ENCODE results near the gene PRPF19. TPM values are rescaled to one million over a fixed set of nuclear protein-coding genes. Genes with fewer than 3 reads are reported as not detected.

PRPF19 gene
- total RNA-seq, 2 experiments from 2014 or later = 120 to 153 TPM

- no peak for TF ChIP-seq EZH2phosphoT487 (IDR thresholded peaks at IDR 0.05; ENCODE audit: borderline replicate concordance, low read depth, low read length)
- TF ChIP-seq CTCF (conservative IDR thresholded peaks at IDR 0.05; ENCODE audit: low read length) = no peak
- intact Hi-C loops (cut with micrococcal nuclease; ENCODE audit: unreplicated experiment) = no loop called here
- Histone ChIP-seq H3K4me1 (ENCODE audit: insufficient read depth, low read length, poor library complexity, severe bottlenecking) (no peaks in the 10 kb centered on the region), H3K4me2 (ENCODE audit: low read length) (no peak overlapping the region), H2AFZ (ENCODE audit: low read length) (no peak overlapping the region), H3K9me2 (ENCODE audit: insufficient read depth, low read length) (no peaks in the 10 kb centered on the region), H3K4me3 (ENCODE audit: low read depth, low read length, poor library complexity, severe bottlenecking) (no peak overlapping the region), H4K20me1 (ENCODE audit: insufficient read depth, low read length) (no peaks in the 10 kb centered on the region), H3K27ac (ENCODE audit: low read depth, low read length, poor library complexity, severe bottlenecking) (no peak overlapping the region), H3K36me3 (ENCODE audit: insufficient read depth, low read length) (no peaks in the 10 kb centered on the region), H3K79me2 (ENCODE audit: insufficient read depth, low read depth, low read length) (no peaks in the 10 kb centered on the region), H3K9me3 (ENCODE audit: low read length) (no peaks in the 10 kb centered on the region)
- no TSS peak for BruUV-seq (replicated peaks)
- no peak for DNase-seq (ENCODE audit: low spot score)
- ChIA-PET POLR2A (interaction anchor here (1.1 kb wide), 1 partner anchor 11 kb away, joined by 3 read pairs; no protein-coding TSS in a partner anchor), CTCF (ENCODE audit: unreplicated experiment) (interaction anchor here (0.6 kb wide), 1 partner anchor 42 kb away, joined by 3 read pairs; no protein-coding TSS in a partner anchor)
Observed at GRCh38 chr11:60864856-60865513, 41.4 kb downstream of the PRPF19 start.

GRCh38 chr11:60863550-60864521 lies 42.5 kb downstream of the PRPF19 start:
- no peak overlapping the region for H3K27ac ChIP-seq (ENCODE audit: low read depth, low read length, poor library complexity, severe bottlenecking)
- no peaks in the 10 kb centered on the region for H3K79me2 ChIP-seq (ENCODE audit: insufficient read depth, low read depth, low read length)
- H4K20me1 ChIP-seq (ENCODE audit: insufficient read depth, low read length) = no peaks in the 10 kb centered on the region
- CTCF ChIA-PET (ENCODE audit: unreplicated experiment) = no interaction called here
- TF ChIP-seq CTCF (conservative IDR thresholded peaks at IDR 0.05; ENCODE audit: low read length) (no peak), EZH2phosphoT487 (IDR thresholded peaks at IDR 0.05; ENCODE audit: borderline replicate concordance, low read depth, low read length) (no peak)
- H3K9me3 ChIP-seq (ENCODE audit: low read length) = no peaks in the 10 kb centered on the region
- H3K4me3 ChIP-seq (ENCODE audit: low read depth, low read length, poor library complexity, severe bottlenecking) = no peak overlapping the region
- POLR2A ChIA-PET = no interaction called here
- no peaks in the 10 kb centered on the region for H3K36me3 ChIP-seq (ENCODE audit: insufficient read depth, low read length)
- H3K4me1 ChIP-seq (ENCODE audit: insufficient read depth, low read length, poor library complexity, severe bottlenecking) = peaks cover 4% of the 10 kb centered on the region
- DNase-seq (ENCODE audit: low spot score) = no peak
- no peak overlapping the region for H3K4me2 ChIP-seq (ENCODE audit: low read length)
- H3K9me2 ChIP-seq (ENCODE audit: insufficient read depth, low read length) = no peaks in the 10 kb centered on the region
- no peak overlapping the region for H2AFZ ChIP-seq (ENCODE audit: low read length)
- intact Hi-C loops (cut with micrococcal nuclease; ENCODE audit: unreplicated experiment) = no loop called here
- no TSS peak for BruUV-seq (replicated peaks)

Measured in OCI-LY7 (cell line).